Large intestine (tissue), 3 donors: Measurements from ENCODE around the gene AKR1B15. TPM values are rescaled to one million over a fixed set of nuclear protein-coding genes. Genes with fewer than 3 reads are reported as not detected.

Experiments
- DNase-seq, 2 donors: peaks; one replicate each; pipeline versions ENCODE4 v3.0.0 to v3.0.0-alpha.2; 2013
- H3K27ac ChIP-seq: one replicate; pipeline ENCODE4 v1.5.1; 2013; ENCODE audit warnings: low read length
- H3K27me3 ChIP-seq: 2 replicates; pipeline ENCODE4 v1.6.1; 2013; ENCODE audit warnings: low read length; ENCODE audit not compliant: control insufficient read depth, insufficient read depth
- H3K36me3 ChIP-seq: 2 replicates; pipeline ENCODE4 v1.6.1; 2013; ENCODE audit warnings: low read length; ENCODE audit not compliant: control insufficient read depth, insufficient read depth
- H3K4me1 ChIP-seq: one replicate; pipeline ENCODE4 v1.6.1; 2013; ENCODE audit warnings: low read length; ENCODE audit not compliant: control insufficient read depth, insufficient read depth
- H3K4me3 ChIP-seq: one replicate; pipeline ENCODE4 v1.5.1; 2013; ENCODE audit warnings: low read length
- H3K9me3 ChIP-seq: one replicate; pipeline ENCODE4 v1.6.1; 2013; ENCODE audit warnings: mild to moderate bottlenecking, low read depth, low read length, moderate library complexity; ENCODE audit not compliant: control insufficient read depth
- WGBS: methylation state at CpG from one replicate; pipeline ENCODE4 v1.1.5; 2013; ENCODE audit warnings: low lambda C conversion rate; ENCODE audit not compliant: insufficient coverage; 5-methylcytosine and 5-hydroxymethylcytosine counted together
- polyA plus RNA-seq: library from polyadenylated mRNA; unstranded; fragments of 120-200 nt; gene quantifications from one replicate; pipeline ENCODE4 v1.2.1, GENCODE V29; 2013

The AKR1B15 gene
- polyA plus RNA-seq, 1 donor: 0.22 TPM

DNA sequence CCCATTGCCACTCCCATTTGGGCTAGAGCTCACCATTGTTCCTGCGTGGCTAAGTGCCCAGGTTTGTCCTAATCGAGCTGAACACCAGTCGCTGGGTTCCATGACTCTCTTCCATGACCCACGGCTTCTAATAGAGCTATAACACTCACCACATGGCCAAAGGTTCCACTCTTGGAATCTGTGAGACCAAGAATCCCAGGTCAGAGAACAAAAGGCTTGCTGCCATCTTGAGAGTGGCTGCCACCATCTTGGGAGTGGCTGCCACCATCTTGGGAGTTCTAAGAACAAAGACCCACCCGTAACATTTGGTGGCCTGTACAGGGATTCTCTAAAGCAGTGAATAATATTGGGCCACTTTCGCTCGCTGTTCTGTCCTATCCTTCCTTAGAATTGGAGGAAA, 37.0 kb downstream of the AKR1B15 start:
- WGBS: no CpG with 5 or more reads among the region's 7 CpGs
- no peaks in the 10 kb centered on the region for H3K9me3 ChIP-seq

DNA sequence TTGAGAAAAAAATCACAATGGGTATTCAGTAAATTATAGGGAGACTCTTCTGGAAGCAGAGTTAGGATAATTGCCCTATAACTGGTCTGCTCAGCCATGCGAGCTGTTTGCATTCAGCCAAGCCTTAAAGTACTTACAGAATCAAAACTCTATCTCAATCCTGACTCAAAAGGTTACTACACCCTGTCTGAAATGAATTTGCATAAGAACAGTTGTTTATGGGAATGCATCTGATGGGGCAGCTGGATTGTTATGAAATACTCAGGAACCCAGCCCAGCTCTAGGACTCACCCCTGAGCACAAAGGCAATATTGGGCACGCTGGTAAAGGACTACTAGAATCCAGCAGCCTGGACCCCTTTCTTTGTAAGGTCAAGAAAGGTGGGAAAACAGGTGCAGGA, 38.8 kb downstream of the AKR1B15 start:
- no peaks in the 10 kb centered on the region for H3K9me3 ChIP-seq
- peaks cover 2% of the 10 kb centered on the region for H3K27me3 ChIP-seq
- no peaks in the 10 kb centered on the region for H3K36me3 ChIP-seq
- no peak for DNase-seq
- H3K4me3 ChIP-seq: no peak overlapping the region
- H3K27ac ChIP-seq: no peak overlapping the region
- H3K4me1 ChIP-seq: no peaks in the 10 kb centered on the region
- no CpG with 5 or more reads among the region's 2 CpGs for WGBS

More for the DNA sequence above, 37.0 kb downstream of the AKR1B15 start:
- Histone ChIP-seq H3K27me3 (peaks cover 6% of the 10 kb centered on the region), H3K36me3 (no peaks in the 10 kb centered on the region), H3K4me1 (no peaks in the 10 kb centered on the region), H3K4me3 (no peak overlapping the region), H3K27ac (no peak overlapping the region)
- DNase-seq: no peak

- Histone ChIP-seq H3K9me3 (no peaks in the 10 kb centered on the region), H3K27ac (no peak overlapping the region), H3K27me3 (peaks cover 2% of the 10 kb centered on the region), H3K4me1 (no peaks in the 10 kb centered on the region), H3K4me3 (no peak overlapping the region), H3K36me3 (no peaks in the 10 kb centered on the region)
- no CpG with 5 or more reads among the region's 3 CpGs for WGBS
- DNase-seq: no peak
Observed at GRCh38 chr7:134589491-134589941, 40.6 kb downstream of the AKR1B15 start.

- no peaks in the 10 kb centered on the region for H3K36me3 ChIP-seq
- no peak overlapping the region for H3K27ac ChIP-seq
- 100% methylated on average over 1 of the region's 8 CpGs for WGBS
- no peaks in the 10 kb centered on the region for H3K4me1 ChIP-seq
- H3K9me3 ChIP-seq: no peaks in the 10 kb centered on the region
- H3K4me3 ChIP-seq: no peak overlapping the region
- no peaks in the 10 kb centered on the region for H3K27me3 ChIP-seq
- peak; percentile 45 to 59 for DNase-seq
Observed at GRCh38 chr7:134593530-134594392, 44.9 kb downstream of the AKR1B15 start.

DNA sequence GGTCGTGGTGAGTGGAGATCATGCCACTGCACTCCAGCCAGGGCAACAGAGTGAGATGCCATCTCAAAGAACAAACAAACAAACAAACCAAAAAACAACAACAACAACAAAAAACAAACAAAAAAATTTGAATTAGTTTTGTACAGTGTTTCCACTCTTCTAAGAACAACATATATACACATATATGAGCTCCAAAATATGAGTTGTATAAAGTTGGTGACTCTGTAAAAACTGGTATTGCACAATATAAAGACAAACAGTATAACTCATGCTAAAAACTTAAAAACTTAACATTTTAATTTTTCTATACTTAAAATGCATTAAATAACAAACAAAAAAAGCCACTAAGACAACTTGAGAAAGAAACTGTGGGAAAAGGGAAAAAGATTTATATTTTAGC, 46.0 kb downstream of the AKR1B15 start:
- Histone ChIP-seq H3K27ac (no peak overlapping the region), H3K27me3 (no peaks in the 10 kb centered on the region), H3K4me3 (no peak overlapping the region), H3K9me3 (no peaks in the 10 kb centered on the region), H3K36me3 (no peaks in the 10 kb centered on the region), H3K4me1 (no peaks in the 10 kb centered on the region)
- no peak for DNase-seq
- no CpG with 5 or more reads among the region's 1 CpG for whole genome bisulfite sequencing

GRCh38 chr7:134599371-134599770, 50.5 kb downstream of the AKR1B15 start:
- Histone ChIP-seq H3K4me1 (peaks cover 4% of the 10 kb centered on the region), H3K27ac (no peak overlapping the region), H3K36me3 (no peaks in the 10 kb centered on the region), H3K4me3 (no peak overlapping the region), H3K9me3 (no peaks in the 10 kb centered on the region), H3K27me3 (no peaks in the 10 kb centered on the region)
- no CpG with 5 or more reads among the region's 6 CpGs for WGBS
- DNase-seq: no peak

DNA sequence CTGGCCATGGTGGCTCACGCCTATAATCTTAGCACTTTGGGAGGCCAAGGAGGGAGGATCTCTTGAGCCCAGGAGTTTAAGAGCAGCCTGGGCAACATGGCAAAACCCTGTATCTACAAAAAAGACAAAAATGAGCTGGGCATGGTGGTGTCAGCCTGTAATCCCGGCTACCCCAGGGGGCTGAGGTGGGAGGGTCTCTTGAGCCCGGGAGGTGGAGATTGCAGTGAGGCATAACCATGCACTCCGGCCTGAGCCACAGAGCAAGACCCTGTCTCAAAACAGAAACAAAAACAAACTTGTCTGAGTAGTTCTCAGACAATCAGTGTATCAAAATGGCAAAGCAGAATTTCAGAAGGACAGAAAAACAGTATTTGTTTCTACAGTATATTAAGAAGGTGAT, 52.5 kb downstream of the AKR1B15 start:
- no CpG with 5 or more reads among the region's 4 CpGs for WGBS
- Histone ChIP-seq H3K27ac (no peak overlapping the region), H3K27me3 (peaks cover 2% of the 10 kb centered on the region), H3K4me1 (peaks cover 4% of the 10 kb centered on the region), H3K36me3 (no peaks in the 10 kb centered on the region), H3K9me3 (no peaks in the 10 kb centered on the region), H3K4me3 (no peak overlapping the region)
- no peak for DNase-seq

DNA sequence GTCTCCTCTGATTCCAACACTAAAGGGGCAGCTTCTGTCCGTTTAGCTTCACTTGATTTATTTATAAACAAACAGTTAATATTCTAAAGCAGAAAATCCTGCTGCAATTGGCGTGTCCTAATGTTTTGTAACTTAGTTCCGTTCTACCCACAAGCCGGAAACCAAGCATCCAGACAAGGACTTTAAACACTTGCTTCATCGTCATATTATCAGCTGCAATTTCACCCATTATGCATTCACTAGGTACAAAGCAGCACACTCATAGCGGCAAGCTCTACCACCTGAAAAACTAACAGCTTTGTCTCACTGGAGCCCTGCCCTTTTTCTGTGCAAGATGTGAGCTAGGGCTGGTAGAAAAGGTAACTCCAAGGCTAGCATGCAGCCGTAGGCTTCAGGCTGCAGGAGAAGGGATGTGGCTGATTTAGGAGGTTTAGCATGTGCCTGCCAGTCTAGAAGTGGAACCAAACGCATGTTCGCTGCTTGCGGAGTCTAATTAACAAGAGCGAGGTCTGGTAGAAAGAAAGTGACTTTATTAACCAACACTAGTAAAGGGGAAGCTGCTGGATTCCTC, 54.1 kb downstream of the AKR1B15 start:
- no CpG with 5 or more reads among the region's 11 CpGs for WGBS
- no peak overlapping the region for H3K4me3 ChIP-seq
- peaks cover 4% of the 10 kb centered on the region for H3K4me1 ChIP-seq
- peak overlapping the region; percentile 37 for H3K27ac ChIP-seq
- peak; percentile 74 to 83 for DNase-seq
- peaks cover 7% of the 10 kb centered on the region for H3K27me3 ChIP-seq
- H3K9me3 ChIP-seq: no peaks in the 10 kb centered on the region
- no peaks in the 10 kb centered on the region for H3K36me3 ChIP-seq

GRCh38 chr7:134605978-134606923, 57.3 kb downstream of the AKR1B15 start:
- Histone ChIP-seq H3K36me3 (no peaks in the 10 kb centered on the region), H3K4me1 (peaks cover 4% of the 10 kb centered on the region), H3K27me3 (peaks cover 7% of the 10 kb centered on the region), H3K9me3 (no peaks in the 10 kb centered on the region), H3K27ac (no peak overlapping the region), H3K4me3 (no peak overlapping the region)
- DNase-seq: peak; percentile 49
- 0% methylated on average over 3 of the region's 14 CpGs for WGBS

DNA sequence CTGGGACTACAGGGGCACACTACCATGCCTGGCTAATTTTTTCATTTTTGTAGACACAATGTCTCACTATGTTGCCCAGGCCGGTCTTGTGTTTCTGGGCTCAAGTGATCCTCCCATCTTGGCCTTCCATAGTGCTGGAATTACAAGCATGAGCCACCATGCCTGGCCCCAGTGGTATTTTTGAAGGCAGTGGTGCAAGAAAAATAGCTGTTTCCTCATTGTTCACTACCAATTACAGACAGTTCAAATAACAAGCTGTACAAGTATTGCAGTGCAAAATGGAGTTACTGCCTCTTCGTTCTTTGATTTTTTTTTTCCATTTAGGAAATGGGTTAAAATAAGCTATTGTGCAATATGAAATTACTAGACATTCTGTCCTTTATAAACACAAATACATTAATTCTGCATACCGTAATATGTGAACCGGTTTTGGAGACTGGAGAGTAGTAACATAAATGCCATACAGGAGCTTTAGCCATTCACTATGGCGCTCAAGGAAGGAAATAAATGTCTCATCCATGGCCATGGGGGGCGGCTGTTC, 62.8 kb downstream of the AKR1B15 start:
- WGBS: 100% methylated on average over 1 of the region's 6 CpGs
- Histone ChIP-seq H3K27ac (no peak overlapping the region), H3K4me3 (no peak overlapping the region), H3K9me3 (no peaks in the 10 kb centered on the region), H3K36me3 (no peaks in the 10 kb centered on the region), H3K27me3 (peaks cover 7% of the 10 kb centered on the region), H3K4me1 (no peaks in the 10 kb centered on the region)
- DNase-seq: no peak
